ENCODE data around the gene CCM2. TPM values are rescaled to one million over a fixed set of nuclear protein-coding genes. Genes with fewer than 3 reads are reported as not detected.

The CCM2 gene
- total RNA-seq, 1 donor from 2014 or later = 89.0 TPM

DNA sequence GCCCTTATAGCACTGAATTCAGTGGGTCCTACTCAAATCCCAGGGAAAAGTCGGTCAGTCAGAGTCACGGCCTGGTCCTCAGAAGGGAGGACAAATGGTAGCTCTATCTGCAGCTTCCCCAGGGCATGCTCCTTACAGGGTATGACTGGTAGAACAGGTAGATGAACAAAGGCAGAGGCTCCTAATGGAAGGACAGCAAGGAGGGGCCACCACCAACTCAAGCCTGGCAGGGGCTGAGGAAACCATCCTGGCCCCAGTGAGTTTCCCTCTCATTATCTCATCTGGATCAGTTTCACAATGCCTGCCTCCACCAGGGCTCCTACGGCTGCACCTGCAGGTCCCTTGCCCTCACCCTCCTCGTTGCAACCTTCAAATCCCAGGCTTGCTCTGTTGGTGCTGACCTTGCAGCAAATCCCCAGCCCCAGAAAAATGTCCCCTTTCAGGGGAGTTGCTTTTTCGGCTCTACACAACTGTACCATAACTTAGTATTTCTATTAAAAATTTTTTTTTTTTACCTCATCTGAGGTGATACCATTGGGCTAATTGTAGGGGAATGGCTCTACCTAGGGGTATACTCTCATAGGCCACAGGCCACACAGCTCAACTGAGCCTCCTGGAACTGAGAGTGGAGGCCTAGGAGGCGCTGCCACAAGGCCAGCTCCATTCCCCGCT, 18.8 kb upstream of the CCM2 start:
- DNase-seq (no peak), ATAC-seq (ENCODE audit: low read depth) (no peak)
- intact Hi-C loops (cut with micrococcal nuclease) = loop anchor here (5.0 kb wide), 2 partner anchors 344 to 786 kb away; no protein-coding TSS in a partner anchor
- CTCF ChIA-PET = interaction anchor here (1.0 to 2.1 kb wide), 3 partner anchors 8 to 20 kb away, joined by 3 to 8 read pairs (median 6); no protein-coding TSS in a partner anchor
- no peaks in the 10 kb centered on the region for H3K9me3 Mint-ChIP-seq
- H3K27ac Mint-ChIP-seq = peak overlapping the region; percentile 92
- TF ChIP-seq, protein P1, sequence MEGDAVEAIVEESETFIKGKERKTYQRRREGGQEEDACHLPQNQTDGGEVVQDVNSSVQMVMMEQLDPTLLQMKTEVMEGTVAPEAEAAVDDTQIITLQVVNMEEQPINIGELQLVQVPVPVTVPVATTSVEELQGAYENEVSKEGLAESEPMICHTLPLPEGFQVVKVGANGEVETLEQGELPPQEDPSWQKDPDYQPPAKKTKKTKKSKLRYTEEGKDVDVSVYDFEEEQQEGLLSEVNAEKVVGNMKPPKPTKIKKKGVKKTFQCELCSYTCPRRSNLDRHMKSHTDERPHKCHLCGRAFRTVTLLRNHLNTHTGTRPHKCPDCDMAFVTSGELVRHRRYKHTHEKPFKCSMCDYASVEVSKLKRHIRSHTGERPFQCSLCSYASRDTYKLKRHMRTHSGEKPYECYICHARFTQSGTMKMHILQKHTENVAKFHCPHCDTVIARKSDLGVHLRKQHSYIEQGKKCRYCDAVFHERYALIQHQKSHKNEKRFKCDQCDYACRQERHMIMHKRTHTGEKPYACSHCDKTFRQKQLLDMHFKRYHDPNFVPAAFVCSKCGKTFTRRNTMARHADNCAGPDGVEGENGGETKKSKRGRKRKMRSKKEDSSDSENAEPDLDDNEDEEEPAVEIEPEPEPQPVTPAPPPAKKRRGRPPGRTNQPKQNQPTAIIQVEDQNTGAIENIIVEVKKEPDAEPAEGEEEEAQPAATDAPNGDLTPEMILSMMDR (IDR thresholded peaks at IDR 0.05) = no peak
- peak overlapping the region; percentile 74 for H3K4me3 Mint-ChIP-seq
- POLR2A ChIA-PET = interaction anchor here (0.6 to 13.0 kb wide), 15 partner anchors 9 to 399 kb away, joined by 3 to 325 read pairs (median 5); partner anchors contain the start of genes CCM2, H2AZ2, OGDH and PURB
- no peaks in the 10 kb centered on the region for H3K27me3 Mint-ChIP-seq
- H3K4me1 Mint-ChIP-seq = peaks cover 92% of the 10 kb centered on the region
- H3K36me3 Mint-ChIP-seq (ENCODE audit: low read depth) = peaks cover 67% of the 10 kb centered on the region

DNA sequence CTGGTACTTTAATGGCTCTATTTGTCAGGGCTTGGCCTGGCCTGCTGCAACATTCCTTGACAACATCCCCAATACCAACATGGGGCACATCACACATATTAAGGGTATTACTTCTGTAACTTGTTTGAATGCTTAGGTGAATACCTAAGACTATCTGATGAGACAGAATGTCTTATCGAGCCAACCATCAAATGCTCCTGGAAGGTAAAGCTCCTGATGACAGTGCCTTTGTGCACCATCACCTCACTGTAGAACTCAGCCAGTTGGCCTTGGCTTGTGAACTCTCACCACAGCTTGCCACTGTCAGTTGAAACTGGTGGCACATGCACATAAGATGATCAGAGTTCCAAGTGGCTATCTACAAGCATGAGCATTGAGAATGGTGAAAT, 17.5 kb upstream of the CCM2 start:
- intact Hi-C loops (cut with micrococcal nuclease) = loop anchor here (5.0 kb wide), 2 partner anchors 345 to 785 kb away; no protein-coding TSS in a partner anchor
- no peak for ATAC-seq (ENCODE audit: low read depth)
- no peak for DNase-seq
- Mint-ChIP-seq H3K27me3 (no peaks in the 10 kb centered on the region), H3K9me3 (no peaks in the 10 kb centered on the region), H3K4me3 (no peak overlapping the region), H3K27ac (peak overlapping the region; percentile 92), H3K4me1 (peaks cover 93% of the 10 kb centered on the region), H3K36me3 (ENCODE audit: low read depth) (peaks cover 63% of the 10 kb centered on the region)
- TF ChIP-seq, protein P1 (IDR thresholded peaks at IDR 0.05) = no peak
- ChIA-PET POLR2A (interaction anchor here (0.7 to 13.0 kb wide), 6 partner anchors 8 to 376 kb away, joined by 3 to 325 read pairs (median 5); partner anchors contain the start of genes CCM2 and OGDH), CTCF (interaction anchor here (2.1 kb wide), 1 partner anchor 9 kb away, joined by 6 read pairs; no protein-coding TSS in a partner anchor)

DNA sequence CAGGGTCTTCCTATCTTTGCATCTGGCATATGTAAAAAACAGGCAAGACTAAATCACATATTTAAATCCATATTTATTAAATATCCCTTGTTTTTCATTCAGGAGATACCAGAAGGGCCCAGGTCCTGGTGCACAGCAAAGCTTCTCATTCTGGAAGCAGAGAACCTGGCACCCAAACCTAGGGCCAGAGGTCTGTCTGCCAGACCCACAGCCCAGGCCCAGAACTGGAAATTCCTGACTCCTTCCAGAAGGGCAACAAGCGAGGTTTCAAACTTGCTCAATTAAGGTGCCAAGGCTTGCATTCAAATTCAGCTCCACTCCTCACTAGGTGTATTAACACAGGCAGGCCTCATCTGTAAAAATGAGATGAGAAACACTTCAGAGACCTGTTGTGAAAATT, 17.0 kb upstream of the CCM2 start:
- H3K9me3 Mint-ChIP-seq = no peaks in the 10 kb centered on the region
- H3K36me3 Mint-ChIP-seq (ENCODE audit: low read depth) = peaks cover 61% of the 10 kb centered on the region
- intact Hi-C loops (cut with micrococcal nuclease) = loop anchor here (5.0 kb wide), 2 partner anchors 346 to 784 kb away; no protein-coding TSS in a partner anchor
- no peak for ATAC-seq (ENCODE audit: low read depth)
- H3K27me3 Mint-ChIP-seq = no peaks in the 10 kb centered on the region
- TF ChIP-seq, protein P1 (IDR thresholded peaks at IDR 0.05) = no peak
- CTCF ChIA-PET = interaction anchor here (2.1 kb wide), 1 partner anchor 10 kb away, joined by 6 read pairs; no protein-coding TSS in a partner anchor
- H3K4me3 Mint-ChIP-seq = no peak overlapping the region
- no peak for DNase-seq
- H3K4me1 Mint-ChIP-seq = peaks cover 91% of the 10 kb centered on the region
- POLR2A ChIA-PET = interaction anchor here (1.0 to 13.0 kb wide), 3 partner anchors 15 to 345 kb away, joined by 3 to 325 read pairs (median 105); partner anchors contain the start of gene CCM2
- H3K27ac Mint-ChIP-seq = peak overlapping the region; percentile 98

DNA sequence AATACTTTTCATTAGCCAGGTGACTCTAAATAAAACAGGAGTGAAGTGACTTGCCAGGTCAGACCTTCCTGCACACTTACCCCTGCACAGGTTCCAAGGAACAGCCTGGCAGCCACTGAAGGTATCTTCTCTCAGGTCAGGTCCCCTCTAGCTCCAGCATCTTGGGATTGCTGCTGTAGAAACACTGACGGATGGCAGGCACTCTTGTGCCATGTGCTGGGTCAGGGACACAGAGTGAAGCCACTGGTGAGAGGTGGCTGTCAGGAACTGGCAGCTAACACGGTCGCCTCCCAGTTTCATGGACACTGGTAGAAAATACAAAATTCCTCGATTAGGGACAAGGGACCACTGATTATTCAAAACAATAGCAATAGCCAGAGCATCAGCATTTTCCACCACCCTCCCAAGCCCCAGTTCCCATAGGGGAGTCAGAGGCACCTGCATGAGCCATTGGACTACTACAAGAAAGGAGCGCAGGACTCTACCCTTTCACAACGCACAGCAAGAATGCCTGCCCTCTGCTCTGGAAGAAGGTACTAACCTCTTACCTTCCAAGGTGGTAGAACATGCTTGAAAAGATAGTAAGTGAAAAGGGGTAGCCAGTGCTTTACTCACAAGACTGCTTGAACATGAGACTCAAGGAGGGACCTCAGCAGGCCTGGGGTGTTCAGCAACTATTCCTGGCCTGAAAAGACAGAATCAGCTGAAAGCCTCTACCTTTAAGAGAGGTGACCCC, 16.1 kb upstream of the CCM2 start:
- intact Hi-C loops (cut with micrococcal nuclease) = loop anchor here (5.0 kb wide), 2 partner anchors 347 to 783 kb away; no protein-coding TSS in a partner anchor
- Mint-ChIP-seq H3K27ac (peak overlapping the region; percentile 98), H3K27me3 (no peaks in the 10 kb centered on the region), H3K4me1 (peaks cover 82% of the 10 kb centered on the region), H3K4me3 (peak overlapping the region; percentile 98), H3K9me3 (no peaks in the 10 kb centered on the region), H3K36me3 (ENCODE audit: low read depth) (peaks cover 53% of the 10 kb centered on the region)
- TF ChIP-seq, protein P1 (IDR thresholded peaks at IDR 0.05) = no peak
- DNase-seq (no peak), ATAC-seq (ENCODE audit: low read depth) (no peak)
- POLR2A ChIA-PET = interaction anchor here (0.7 to 13.0 kb wide), 4 partner anchors 14 to 44 kb away, joined by 4 to 325 read pairs (median 54); partner anchors contain the start of gene CCM2
- CTCF ChIA-PET = interaction anchor here (2.1 kb wide), 1 partner anchor 11 kb away, joined by 6 read pairs; no protein-coding TSS in a partner anchor

All from activated B cell treated with CpG ODN at 0.5 μM for 24 hours (primary cell).